K562 (cell line): Measurements from ENCODE around the gene ASXL2. TPM values are rescaled to one million over a fixed set of nuclear protein-coding genes. Genes with fewer than 3 reads are reported as not detected.

Experiments used
- ATAC-seq: fragments of 200-7000 bp; cut with Tn5 transposase; 3 replicates; pipeline ENCODE4 v1.9.1; 2020; ENCODE audit warnings: moderate library complexity
- BruUV-seq: library from RNA; stranded (reverse); fragments of 400-500 nt; replicated peaks from 2 replicates; lab custom pipeline; 2021; lab: Mats Ljungman, UMichigan
- CTCF ChIA-PET: fragments of 300-600 bp; formaldehyde crosslinking; extraction: SDS; loops from one replicate; lab custom pipeline; 2021; ENCODE audit warnings: low intra/inter-chr PET ratio; lab: Yijun Ruan, JAX
- POLR2A ChIA-PET: fragments of 300-600, 350-650 bp; sonication (Branson Sonifier 250); formaldehyde crosslinking; extraction: SDS; loops from one replicate; lab custom pipeline; 2021; ENCODE audit warnings: antibody characterized with exemption, inconsistent platforms; lab: Yijun Ruan, JAX
- DNase-seq, 4 experiments: peaks; one replicate each; pipeline versions ENCODE4 v3.0.0 to v3.0.0-alpha.2; 2011 to 2018; ENCODE audit warnings: low spot score in 3 of 4, mixed read lengths in 3 of 4; ENCODE audit errors: extremely low read depth in 1 of 4
- FAIRE-seq: peaks from 2 replicates; lab custom pipeline; 2011; peaks lifted over from hg19 to GRCh38; lab: Jason Lieb, UNC
- H2AFZ ChIP-seq: 2 replicates; pipeline ENCODE4 v1.6.0; 2011; ENCODE audit warnings: low read depth, low read length, control low read depth, inconsistent platforms
- H3K27ac ChIP-seq: fragments of 200-600 bp; 3 replicates; pipeline ENCODE4 v1.8.0; 2011; ENCODE audit warnings: low read depth, mild to moderate bottlenecking, control low read depth, inconsistent platforms, low read length, moderate library complexity, mixed read lengths; ENCODE audit errors: extremely low read depth
- H3K27me3 ChIP-seq, 2 experiments: fragments of 300-600 bp in 1 of 2; 2 replicates in 1 of 2; 3 replicates in 1 of 2; pipeline versions ENCODE4 v1.6.0 to v1.8.0; 2011; ENCODE audit warnings: inconsistent platforms in 2 of 2, low read length in 2 of 2, mild to moderate bottlenecking in 1 of 2, mixed read lengths in 1 of 2, moderate library complexity in 1 of 2; ENCODE audit not compliant: control insufficient read depth in 2 of 2, insufficient read depth in 2 of 2
- H3K36me3 ChIP-seq: fragments of 300-600 bp; 3 replicates; pipeline ENCODE4 v1.8.0; 2011; ENCODE audit warnings: mild to moderate bottlenecking, low read length, inconsistent platforms; ENCODE audit not compliant: control insufficient read depth, insufficient read depth
- H3K4me1 ChIP-seq, 2 experiments: fragments of 200-600 bp in 1 of 2; replicated peaks in 1 of 2; 2 replicates in 1 of 2; 3 replicates in 1 of 2; pipeline versions ENCODE4 v1.5.1 to v1.8.0; 2011; ENCODE audit warnings: inconsistent platforms in 2 of 2, low read length in 2 of 2, mild to moderate bottlenecking in 1 of 2, mixed read lengths in 1 of 2, moderate library complexity in 1 of 2; ENCODE audit not compliant: control insufficient read depth in 2 of 2, insufficient read depth in 2 of 2
- H3K4me2 ChIP-seq: 2 replicates; pipeline ENCODE4 v1.6.1; 2011; ENCODE audit warnings: low read length, control low read depth, inconsistent platforms, mixed read lengths; ENCODE audit not compliant: insufficient read depth
- H3K4me3 ChIP-seq: fragments of 200-600 bp; sonication (generic), shearing (Covaris generic); 2 replicates; pipeline ENCODE4 v1.5.1; 2016; ENCODE audit warnings: control low read depth, inconsistent platforms
- H3K79me2 ChIP-seq: fragments of 200-600 bp; 3 replicates; pipeline ENCODE4 v1.8.0; 2011; ENCODE audit warnings: low read length, inconsistent platforms; ENCODE audit not compliant: control insufficient read depth, insufficient read depth
- H3K9ac ChIP-seq, 2 experiments: 2 replicates each; pipeline versions ENCODE4 v1.6.0 to v1.6.1; 2011; ENCODE audit warnings: low read depth in 2 of 2, low read length in 2 of 2, control low read depth in 1 of 2, inconsistent platforms in 1 of 2, mild to moderate bottlenecking in 1 of 2, mixed read lengths in 1 of 2; ENCODE audit not compliant: insufficient read depth in 1 of 2
- H3K9me1 ChIP-seq: one replicate; pipeline ENCODE4 v1.6.0; 2011; ENCODE audit warnings: inconsistent platforms, mild to moderate bottlenecking, low read length, moderate library complexity; ENCODE audit not compliant: control insufficient read depth, insufficient read depth
- H3K9me3 ChIP-seq: replicated peaks from 2 replicates; pipeline ENCODE4 v1.5.1; 2011; ENCODE audit warnings: low read depth, low read length, inconsistent platforms; ENCODE audit not compliant: control insufficient read depth, insufficient read depth
- H4K20me1 ChIP-seq: replicated peaks from 2 replicates; pipeline ENCODE4 v1.6.1; 2011; ENCODE audit warnings: low read length, inconsistent platforms, mixed read lengths; ENCODE audit not compliant: control insufficient read depth, insufficient read depth
- BHLHE40 ChIP-seq: IDR thresholded peaks from 2 replicates; pipeline ENCODE4 v1.6.1; 2011; ENCODE audit warnings: low read length, improper control_type of control experiment
- HCFC1 ChIP-seq: IDR thresholded peaks from 2 replicates; pipeline ENCODE4 v1.6.1; 2012; ENCODE audit warnings: low read depth, low read length, improper control_type of control experiment
- IRF2 ChIP-seq: sonication (generic); formaldehyde crosslinking; IDR thresholded peaks from 2 replicates; pipeline ENCODE4 v1.8.1; 2022; ENCODE audit warnings: mild to moderate bottlenecking, missing genetic modification reagents
- KHSRP ChIP-seq: fragments of 450-650 bp; IDR thresholded peaks from 2 replicates; pipeline ENCODE4 v1.6.1; 2017
- MAFG ChIP-seq: fragments of 450-650 bp; conservative IDR thresholded peaks from 2 replicates; pipeline ENCODE4 v1.6.1; 2016; ENCODE audit warnings: missing genetic modification characterization, missing compliant biosample characterization
- MED1 ChIP-seq: sonication (generic); formaldehyde crosslinking; IDR thresholded peaks from 2 replicates; pipeline ENCODE4 v1.8.1; 2023; ENCODE audit warnings: missing genetic modification reagents, borderline replicate concordance
- OTX1 ChIP-seq: fragments of 450-650 bp; formaldehyde crosslinking; IDR thresholded peaks from 2 replicates; pipeline ENCODE4 v1.4.0; 2022; ENCODE audit warnings: mild to moderate bottlenecking
- PCBP1 ChIP-seq: fragments of 200-400 bp; formaldehyde crosslinking; IDR thresholded peaks from 2 replicates; pipeline ENCODE4 v1.6.1; 2018; ENCODE audit warnings: mild to moderate bottlenecking, low read depth, low read length; ENCODE audit not compliant: poor library complexity, severe bottlenecking
- SP2 ChIP-seq: IDR thresholded peaks from 2 replicates; pipeline ENCODE4 v1.6.1; 2011; ENCODE audit warnings: mild to moderate bottlenecking, low read depth, low read length, moderate library complexity; ENCODE audit not compliant: poor library complexity, severe bottlenecking; ENCODE audit errors: extremely low read depth
- SRSF7 ChIP-seq: fragments of 200-400 bp; formaldehyde crosslinking; optimal IDR thresholded peaks from 2 replicates; pipeline ENCODE3; 2017; ENCODE audit warnings: mild to moderate bottlenecking, low read depth, low read length
- TCFL5 ChIP-seq: fragments of 250-450 bp; sonication (Bioruptor Pico); conservative IDR thresholded peaks from 2 replicates; pipeline ENCODE4 v1.6.1; 2021; ENCODE audit warnings: mild to moderate bottlenecking, moderate library complexity, matching md5 sums
- ZNF212 ChIP-seq: fragments of 450-650 bp; formaldehyde crosslinking; IDR thresholded peaks from 2 replicates; pipeline ENCODE4 v1.4.0; 2020; ENCODE audit warnings: mild to moderate bottlenecking
- WGBS: fragments of 100-300 bp; shearing (Covaris generic); methylation state at CpG from one replicate; pipeline ENCODE4 v1.1.6; 2016; ENCODE audit warnings: low coverage, mixed read lengths; ENCODE audit not compliant: insufficient coverage; ENCODE audit errors: missing lambda C conversion rate; 5-methylcytosine and 5-hydroxymethylcytosine counted together
- in situ Hi-C: fragments of 300-500 bp; cut with MboI; formaldehyde crosslinking; loops from 4 replicates; pipeline ENCODE4 v1.15.0; 2018; ENCODE audit warnings: inconsistent platforms, mixed read lengths
- intact Hi-C: fragments of 100-400 bp; cut with micrococcal nuclease; formaldehyde crosslinking; loops from 2 replicates; pipeline ENCODE4 v1.14.2; 2022
- polyA plus RNA-seq, 8 experiments: library from polyadenylated mRNA; depleted of rRNA in 4 of 8; stranded (reverse) in 5 of 8; unstranded in 3 of 8; fragments of >200 nt; fragmentation: Nextera tagmentation in 2 of 8; fragmentation: Illumina TruSeq in 1 of 8; extraction: Ambion mirVana in 2 of 8; extraction: Trizol in 1 of 8; gene quantifications; 2 replicates each; pipeline versions ENCODE4 v1.2.1 to v1.2.3, GENCODE V29; 2011 to 2014; ENCODE audit warnings: inconsistent platforms in 1 of 8, missing spikeins in 1 of 8
- total RNA-seq, 7 experiments: library from RNA; depleted of rRNA in 6 of 7; stranded (reverse); fragments of >200 nt in 6 of 7; fragmentation: Illumina TruSeq in 2 of 7; extraction: Trizol in 2 of 7; gene quantifications; 2 replicates each; pipeline versions ENCODE4 v1.2.1 to v1.2.3, GENCODE V29; 2011 to 2021; ENCODE audit warnings: low replicate concordance in 1 of 7
- TF ChIP-seq, protein P1 (sequence below): fragments of 250-450 bp; sonication (Bioruptor Pico); IDR thresholded peaks from 2 replicates; pipeline ENCODE4 v1.4.0; 2020; ENCODE audit warnings: mild to moderate bottlenecking

The ASXL2 gene
- total and polyA plus RNA-seq, 9 of the 15 experiments (the other 6 are each of a cell fraction or from before 2014, with no cell fraction given) = 2.2 to 25.9 (median 9.0) TPM

DNA sequence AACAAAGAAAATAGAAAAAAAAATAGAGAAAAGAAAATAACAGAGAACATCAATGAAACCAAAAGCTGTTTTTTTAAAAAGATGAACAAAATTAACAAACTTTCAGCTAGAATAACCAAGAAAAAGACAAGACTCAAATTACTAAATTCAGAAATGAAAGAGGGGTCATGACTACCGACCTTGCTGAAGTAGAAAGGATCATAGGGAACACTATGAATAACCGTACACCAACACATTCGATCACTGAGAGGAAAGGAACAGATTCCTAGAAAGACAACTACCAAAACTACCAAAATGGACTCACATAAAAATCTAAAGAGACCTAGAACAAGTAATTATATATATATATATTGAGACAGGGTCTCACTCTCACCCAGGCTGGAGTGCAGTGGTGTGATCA lies 167.5 kb downstream of the ASXL2 start:
- intact Hi-C loops (no loop called here), in situ Hi-C loops (no loop called here)
- no TSS peak for BruUV-seq
- no peak for TF ChIP-seq SP2
- no peaks in the 10 kb centered on the region for H3K9me1 ChIP-seq
- DNase-seq (no peak), ATAC-seq (no peak), FAIRE-seq (no peak)
- 5% methylated on average over 3 of the region's 3 CpGs for WGBS
- no peak overlapping the region for H3K27ac ChIP-seq
- no peaks in the 10 kb centered on the region for H3K36me3 ChIP-seq
- peaks cover 24 to 33% of the 10 kb centered on the region in 2 experiments for H3K27me3 ChIP-seq
- H2AFZ ChIP-seq = no peak overlapping the region
- no peaks in the 10 kb centered on the region for H3K9me3 ChIP-seq
- ChIA-PET POLR2A (no interaction called here), CTCF (no interaction called here)
- no peak overlapping the region for H3K4me3 ChIP-seq
- no peaks in the 10 kb centered on the region for H4K20me1 ChIP-seq
- no peak overlapping the region for H3K4me2 ChIP-seq
- H3K4me1 ChIP-seq = no peaks in the 10 kb centered on the region
- H3K79me2 ChIP-seq = no peaks in the 10 kb centered on the region
- no peak overlapping the region for H3K9ac ChIP-seq

DNA sequence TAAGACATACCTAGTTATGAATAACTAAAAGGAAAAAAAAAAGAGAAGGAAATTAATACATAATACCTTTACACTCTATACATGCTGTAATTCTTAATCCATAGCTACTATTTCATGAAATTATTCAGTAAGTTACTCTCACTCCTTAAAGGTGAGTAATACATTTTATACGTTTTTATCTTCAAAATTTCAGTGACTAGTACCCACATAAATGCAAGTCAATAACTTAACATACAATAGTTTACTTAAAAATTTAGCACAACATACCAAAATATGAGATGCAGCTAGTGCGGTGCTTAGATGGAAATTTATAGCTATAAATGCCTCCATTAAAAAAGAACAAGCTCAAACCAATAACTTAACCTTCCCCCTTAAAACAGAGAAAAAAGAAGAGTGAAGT lies 168.9 kb downstream of the ASXL2 start:
- H3K4me2 ChIP-seq = no peak overlapping the region
- TF ChIP-seq BHLHE40 (no peak), MED1 (CRISPR knock-in tag) (no peak), OTX1 (CRISPR knock-in tag) (no peak), SRSF7 (no peak), IRF2 (CRISPR knock-in tag) (no peak), ZNF212 (CRISPR knock-in tag) (no peak), KHSRP (no peak), MAFG (no peak), TCFL5 (CRISPR knock-in tag) (no peak), HCFC1 (no peak), PCBP1 (no peak)
- TF ChIP-seq, protein P1, sequence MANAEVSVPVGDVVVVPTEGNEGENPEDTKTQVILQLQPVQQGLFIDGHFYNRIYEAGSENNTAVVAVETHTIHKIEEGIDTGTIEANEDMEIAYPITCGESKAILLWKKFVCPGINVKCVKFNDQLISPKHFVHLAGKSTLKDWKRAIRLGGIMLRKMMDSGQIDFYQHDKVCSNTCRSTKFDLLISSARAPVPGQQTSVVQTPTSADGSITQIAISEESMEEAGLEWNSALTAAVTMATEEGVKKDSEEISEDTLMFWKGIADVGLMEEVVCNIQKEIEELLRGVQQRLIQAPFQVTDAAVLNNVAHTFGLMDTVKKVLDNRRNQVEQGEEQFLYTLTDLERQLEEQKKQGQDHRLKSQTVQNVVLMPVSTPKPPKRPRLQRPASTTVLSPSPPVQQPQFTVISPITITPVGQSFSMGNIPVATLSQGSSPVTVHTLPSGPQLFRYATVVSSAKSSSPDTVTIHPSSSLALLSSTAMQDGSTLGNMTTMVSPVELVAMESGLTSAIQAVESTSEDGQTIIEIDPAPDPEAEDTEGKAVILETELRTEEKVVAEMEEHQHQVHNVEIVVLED (CRISPR knock-in tag) = no peak

More for the DNA sequence above, 168.9 kb downstream of the ASXL2 start:
- BruUV-seq = no TSS peak
- no peaks in the 10 kb centered on the region for H3K9me1 ChIP-seq
- H3K36me3 ChIP-seq = no peaks in the 10 kb centered on the region
- DNase-seq (no peak), ATAC-seq (no peak), FAIRE-seq (no peak)
- no peaks in the 10 kb centered on the region for H4K20me1 ChIP-seq
- H2AFZ ChIP-seq = no peak overlapping the region
- intact Hi-C loops (no loop called here), in situ Hi-C loops (no loop called here)
- no peaks in the 10 kb centered on the region for H3K4me1 ChIP-seq
- no peaks in the 10 kb centered on the region for H3K9me3 ChIP-seq
- WGBS = 40% methylated on average over 2 of the region's 2 CpGs
- POLR2A ChIA-PET = interaction anchor here (0.6 to 1.2 kb wide), 4 partner anchors 10 to 21 kb away, joined by 4 read pairs; no protein-coding TSS in a partner anchor
- no peaks in the 10 kb centered on the region for H3K79me2 ChIP-seq
- H3K9ac ChIP-seq = no peak overlapping the region
- no peak overlapping the region for H3K4me3 ChIP-seq
- peaks cover 22 to 29% of the 10 kb centered on the region in 2 experiments for H3K27me3 ChIP-seq
- CTCF ChIA-PET = no interaction called here
- H3K27ac ChIP-seq = no peak overlapping the region
